HepG2 (cell line): ENCODE data around the gene SULT1B1. TPM values are rescaled to one million over a fixed set of nuclear protein-coding genes. Genes with fewer than 3 reads are reported as not detected.

Source experiments
- CHCHD3 ChIP-seq: sonication (generic); formaldehyde crosslinking; IDR thresholded peaks from 2 replicates; pipeline ENCODE4 v1.8.0; 2022; ENCODE audit warnings: mild to moderate bottlenecking, missing genetic modification reagents, moderate library complexity
- FOXK2 ChIP-seq: fragments of 450-650 bp; IDR thresholded peaks from 2 replicates; pipeline ENCODE4 v1.6.1; 2016
- HOXD1 ChIP-seq: sonication (generic); formaldehyde crosslinking; IDR thresholded peaks from 2 replicates; pipeline ENCODE4 v1.5.0; 2020; ENCODE audit warnings: missing genetic modification reagents
- JUND ChIP-seq: sonication (generic); formaldehyde crosslinking; IDR thresholded peaks from 2 replicates; pipeline ENCODE4 v1.8.0; 2022; ENCODE audit warnings: mild to moderate bottlenecking, missing genetic modification reagents
- KLF12 ChIP-seq: sonication (generic); formaldehyde crosslinking; IDR thresholded peaks from 2 replicates; pipeline ENCODE4 v1.4.0; 2020; ENCODE audit warnings: missing genetic modification reagents, borderline replicate concordance
- NCOR1 ChIP-seq: fragments of 200-600 bp; sonication (generic); IDR thresholded peaks from 2 replicates; pipeline ENCODE4 v1.7.0; 2017; ENCODE audit warnings: antibody characterized with exemption, low read length, borderline replicate concordance
- POGZ ChIP-seq: sonication (generic); formaldehyde crosslinking; IDR thresholded peaks from 2 replicates; pipeline ENCODE4 v1.4.0; 2020; ENCODE audit warnings: mild to moderate bottlenecking, missing genetic modification reagents
- RFX3 ChIP-seq: IDR thresholded peaks from 2 replicates; pipeline ENCODE4 v1.6.1; 2016; ENCODE audit warnings: missing biosample characterization, missing genetic modification reagents
- SNAPC2 ChIP-seq: sonication (generic); formaldehyde crosslinking; IDR thresholded peaks from 2 replicates; pipeline ENCODE4 v1.8.1; 2022; ENCODE audit warnings: mild to moderate bottlenecking, missing genetic modification reagents
- SPEN ChIP-seq: sonication (generic); formaldehyde crosslinking; IDR thresholded peaks from 2 replicates; pipeline ENCODE4 v1.5.1; 2020; ENCODE audit warnings: low read depth, mild to moderate bottlenecking, missing genetic modification reagents
- SRY ChIP-seq: sonication (generic); formaldehyde crosslinking; IDR thresholded peaks from 2 replicates; pipeline ENCODE4 v1.8.0; 2022; ENCODE audit warnings: mild to moderate bottlenecking, missing genetic modification reagents
- ZC3H4 ChIP-seq: sonication (generic); formaldehyde crosslinking; IDR thresholded peaks from 2 replicates; pipeline ENCODE4 v1.4.0; 2020; ENCODE audit warnings: missing genetic modification reagents, borderline replicate concordance
- ZNF101 ChIP-seq: sonication (generic); formaldehyde crosslinking; IDR thresholded peaks from 2 replicates; pipeline ENCODE4 v1.4.0; 2020; ENCODE audit warnings: mild to moderate bottlenecking, low read depth, missing genetic modification reagents, borderline replicate concordance
- ZNF207 ChIP-seq: fragments of 450-650 bp; IDR thresholded peaks from 2 replicates; pipeline ENCODE4 v1.6.1; 2016; ENCODE audit warnings: antibody characterized with exemption, borderline replicate concordance
- ZNF382 ChIP-seq: sonication (generic); formaldehyde crosslinking; IDR thresholded peaks from 2 replicates; pipeline ENCODE4 v1.5.0; 2020; ENCODE audit warnings: missing genetic modification reagents, mild to moderate bottlenecking, borderline replicate concordance
- ZNF431 ChIP-seq: sonication (generic); formaldehyde crosslinking; IDR thresholded peaks from 2 replicates; pipeline ENCODE4 v1.9.0; 2022; ENCODE audit warnings: missing genetic modification reagents, low read depth, mild to moderate bottlenecking, borderline replicate concordance
- ZNF572 ChIP-seq: sonication (generic); formaldehyde crosslinking; IDR thresholded peaks from 2 replicates; pipeline ENCODE4 v1.5.1; 2020; ENCODE audit warnings: mild to moderate bottlenecking, missing genetic modification reagents
- ZNF652 ChIP-seq: IDR thresholded peaks from 2 replicates; pipeline ENCODE4 v1.6.1; 2016; ENCODE audit warnings: low read depth, borderline replicate concordance
- ZNF678 ChIP-seq: sonication (generic); formaldehyde crosslinking; IDR thresholded peaks from 2 replicates; pipeline ENCODE4 v1.4.0; 2020; ENCODE audit warnings: mild to moderate bottlenecking, missing genetic modification reagents
- ZNF891 ChIP-seq: sonication (generic); formaldehyde crosslinking; IDR thresholded peaks from 2 replicates; pipeline ENCODE4 v1.5.0; 2020; ENCODE audit warnings: mild to moderate bottlenecking, missing genetic modification reagents
- polyA plus RNA-seq, 8 experiments: library from polyadenylated mRNA; depleted of rRNA in 3 of 8; stranded (reverse) in 7 of 8; unstranded in 1 of 8; fragments of >200 nt; fragmentation: Illumina TruSeq in 4 of 8; extraction: Trizol in 4 of 8; gene quantifications; 2 replicates each; pipeline versions ENCODE4 v1.2.1 to v1.2.3, GENCODE V29; 2011 to 2016; ENCODE audit warnings: low read depth in 4 of 8, missing spikeins in 1 of 8, mixed read lengths in 1 of 8; ENCODE audit not compliant: insufficient read depth in 1 of 8
- total RNA-seq, 5 experiments: library from RNA; depleted of rRNA; stranded (reverse); fragments of >200 nt; fragmentation: Illumina TruSeq; extraction: Trizol; gene quantifications; 2 replicates each; pipeline ENCODE4 v1.2.3, GENCODE V29; 2016; ENCODE audit warnings: low read depth in 1 of 5
- TF ChIP-seq, protein P1 (sequence below): IDR thresholded peaks from 2 replicates; pipeline ENCODE4 v1.6.1; 2018; ENCODE audit warnings: missing genetic modification reagents, mild to moderate bottlenecking, missing compliant biosample characterization
- TF ChIP-seq, protein P2 (sequence below): sonication (generic); formaldehyde crosslinking; IDR thresholded peaks from 2 replicates; pipeline ENCODE4 v1.9.0; 2021; ENCODE audit warnings: missing genetic modification reagents, borderline replicate concordance
- TF ChIP-seq, protein P3 (sequence below): sonication (generic); formaldehyde crosslinking; IDR thresholded peaks from 2 replicates; pipeline ENCODE4 v1.4.0; 2020; ENCODE audit warnings: low read depth, missing genetic modification reagents

The SULT1B1 gene
- total and polyA plus RNA-seq, 2 of the 13 experiments (the other 11 are each of a cell fraction or from before 2014, with no cell fraction given), result 0.20 to 0.25 TPM

DNA sequence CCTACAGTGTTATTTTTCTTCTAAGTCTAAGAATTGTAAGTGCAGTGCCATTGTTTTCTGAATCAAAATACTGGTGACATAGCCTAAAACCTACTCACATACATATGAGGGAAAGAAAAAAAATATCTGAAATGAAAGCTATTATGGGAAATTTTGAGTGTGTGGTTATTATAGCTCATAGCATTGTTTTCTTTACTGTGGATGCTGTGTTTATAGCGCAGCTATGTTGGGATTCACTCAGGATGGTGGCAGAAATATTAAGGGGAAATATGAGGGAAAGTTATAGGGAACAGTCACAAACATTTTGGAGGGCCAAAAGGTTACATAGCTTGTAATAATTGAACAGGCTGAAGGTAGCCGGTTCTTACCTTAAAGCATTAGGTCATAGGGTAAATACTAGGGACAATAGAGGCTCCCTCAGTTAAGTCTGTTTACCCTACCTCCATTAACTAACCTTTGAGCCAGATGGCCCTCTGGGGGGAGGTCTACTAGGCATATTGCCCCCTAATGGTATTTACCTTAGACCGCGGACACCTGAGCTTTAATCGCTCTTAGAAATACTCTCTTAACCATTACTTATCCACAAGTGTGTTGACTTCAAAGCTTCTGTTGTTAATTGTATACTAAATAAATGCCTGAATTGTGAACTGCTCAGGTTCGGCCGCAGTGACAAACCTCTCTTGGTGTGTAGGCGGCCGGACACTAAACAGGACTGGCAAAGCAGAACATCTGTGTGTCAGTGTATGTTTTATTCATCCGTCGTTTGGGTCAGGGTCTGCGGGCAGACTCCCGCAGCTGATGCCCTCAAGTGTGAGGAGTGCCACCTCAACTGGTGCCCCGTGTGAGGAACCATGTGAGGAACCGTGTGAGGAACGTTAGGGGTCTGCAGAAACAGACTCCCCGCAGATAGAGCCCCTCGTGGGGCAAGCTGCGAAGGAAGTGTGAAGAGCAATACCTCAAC is 21.3 kb upstream of the SULT1B1 start (continued):
- TF ChIP-seq ZNF207, result no peak
- TF ChIP-seq ZNF678, result no peak
- TF ChIP-seq, protein P1, sequence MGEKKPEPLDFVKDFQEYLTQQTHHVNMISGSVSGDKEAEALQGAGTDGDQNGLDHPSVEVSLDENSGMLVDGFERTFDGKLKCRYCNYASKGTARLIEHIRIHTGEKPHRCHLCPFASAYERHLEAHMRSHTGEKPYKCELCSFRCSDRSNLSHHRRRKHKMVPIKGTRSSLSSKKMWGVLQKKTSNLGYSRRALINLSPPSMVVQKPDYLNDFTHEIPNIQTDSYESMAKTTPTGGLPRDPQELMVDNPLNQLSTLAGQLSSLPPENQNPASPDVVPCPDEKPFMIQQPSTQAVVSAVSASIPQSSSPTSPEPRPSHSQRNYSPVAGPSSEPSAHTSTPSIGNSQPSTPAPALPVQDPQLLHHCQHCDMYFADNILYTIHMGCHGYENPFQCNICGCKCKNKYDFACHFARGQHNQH (CRISPR knock-in tag), result peak; percentile 90; the same call in 1 of the 2 replicates
- TF ChIP-seq ZNF382 (CRISPR knock-in tag), result no peak
- TF ChIP-seq NCOR1, result peak; percentile 75; the same call in 1 of the 2 replicates
- TF ChIP-seq RFX3, result no peak
- TF ChIP-seq, protein P2, sequence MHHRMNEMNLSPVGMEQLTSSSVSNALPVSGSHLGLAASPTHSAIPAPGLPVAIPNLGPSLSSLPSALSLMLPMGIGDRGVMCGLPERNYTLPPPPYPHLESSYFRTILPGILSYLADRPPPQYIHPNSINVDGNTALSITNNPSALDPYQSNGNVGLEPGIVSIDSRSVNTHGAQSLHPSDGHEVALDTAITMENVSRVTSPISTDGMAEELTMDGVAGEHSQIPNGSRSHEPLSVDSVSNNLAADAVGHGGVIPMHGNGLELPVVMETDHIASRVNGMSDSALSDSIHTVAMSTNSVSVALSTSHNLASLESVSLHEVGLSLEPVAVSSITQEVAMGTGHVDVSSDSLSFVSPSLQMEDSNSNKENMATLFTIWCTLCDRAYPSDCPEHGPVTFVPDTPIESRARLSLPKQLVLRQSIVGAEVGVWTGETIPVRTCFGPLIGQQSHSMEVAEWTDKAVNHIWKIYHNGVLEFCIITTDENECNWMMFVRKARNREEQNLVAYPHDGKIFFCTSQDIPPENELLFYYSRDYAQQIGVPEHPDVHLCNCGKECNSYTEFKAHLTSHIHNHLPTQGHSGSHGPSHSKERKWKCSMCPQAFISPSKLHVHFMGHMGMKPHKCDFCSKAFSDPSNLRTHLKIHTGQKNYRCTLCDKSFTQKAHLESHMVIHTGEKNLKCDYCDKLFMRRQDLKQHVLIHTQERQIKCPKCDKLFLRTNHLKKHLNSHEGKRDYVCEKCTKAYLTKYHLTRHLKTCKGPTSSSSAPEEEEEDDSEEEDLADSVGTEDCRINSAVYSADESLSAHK, result no peak
- no peak for TF ChIP-seq ZNF101 (CRISPR knock-in tag)
- TF ChIP-seq, protein P3, sequence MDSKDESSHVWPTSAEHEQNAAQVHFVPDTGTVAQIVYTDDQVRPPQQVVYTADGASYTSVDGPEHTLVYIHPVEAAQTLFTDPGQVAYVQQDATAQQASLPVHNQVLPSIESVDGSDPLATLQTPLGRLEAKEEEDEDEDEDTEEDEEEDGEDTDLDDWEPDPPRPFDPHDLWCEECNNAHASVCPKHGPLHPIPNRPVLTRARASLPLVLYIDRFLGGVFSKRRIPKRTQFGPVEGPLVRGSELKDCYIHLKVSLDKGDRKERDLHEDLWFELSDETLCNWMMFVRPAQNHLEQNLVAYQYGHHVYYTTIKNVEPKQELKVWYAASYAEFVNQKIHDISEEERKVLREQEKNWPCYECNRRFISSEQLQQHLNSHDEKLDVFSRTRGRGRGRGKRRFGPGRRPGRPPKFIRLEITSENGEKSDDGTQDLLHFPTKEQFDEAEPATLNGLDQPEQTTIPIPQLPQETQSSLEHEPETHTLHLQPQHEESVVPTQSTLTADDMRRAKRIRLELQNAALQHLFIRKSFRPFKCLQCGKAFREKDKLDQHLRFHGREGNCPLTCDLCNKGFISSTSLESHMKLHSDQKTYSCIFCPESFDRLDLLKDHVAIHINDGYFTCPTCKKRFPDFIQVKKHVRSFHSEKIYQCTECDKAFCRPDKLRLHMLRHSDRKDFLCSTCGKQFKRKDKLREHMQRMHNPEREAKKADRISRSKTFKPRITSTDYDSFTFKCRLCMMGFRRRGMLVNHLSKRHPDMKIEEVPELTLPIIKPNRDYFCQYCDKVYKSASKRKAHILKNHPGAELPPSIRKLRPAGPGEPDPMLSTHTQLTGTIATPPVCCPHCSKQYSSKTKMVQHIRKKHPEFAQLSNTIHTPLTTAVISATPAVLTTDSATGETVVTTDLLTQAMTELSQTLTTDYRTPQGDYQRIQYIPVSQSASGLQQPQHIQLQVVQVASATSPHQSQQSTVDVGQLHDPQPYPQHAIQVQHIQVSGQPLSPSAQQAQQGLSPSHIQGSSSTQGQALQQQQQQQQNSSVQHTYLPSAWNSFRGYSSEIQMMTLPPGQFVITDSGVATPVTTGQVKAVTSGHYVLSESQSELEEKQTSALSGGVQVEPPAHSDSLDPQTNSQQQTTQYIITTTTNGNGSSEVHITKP (CRISPR knock-in tag), result 0 out of 2 replicates have a peak, but pooled peaks have one; percentile 47
- no peak for TF ChIP-seq ZNF572 (CRISPR knock-in tag)
- TF ChIP-seq CHCHD3 (CRISPR knock-in tag), result no peak
- TF ChIP-seq FOXK2, result peak; percentile 74
- peak; percentile 96 for TF ChIP-seq ZNF652
- peak; percentile 86 for TF ChIP-seq JUND
- TF ChIP-seq POGZ (CRISPR knock-in tag), result peak; percentile 96
- no peak for TF ChIP-seq ZC3H4 (CRISPR knock-in tag)
- 0 out of 2 replicates have a peak, but pooled peaks have one; percentile 19 for TF ChIP-seq SPEN
- no peak for TF ChIP-seq SRY (CRISPR knock-in tag)
- no peak for TF ChIP-seq ZNF431 (CRISPR knock-in tag)
- TF ChIP-seq HOXD1 (CRISPR knock-in tag), result peak; percentile 71; the same call in 1 of the 2 replicates
- no peak for TF ChIP-seq ZNF891 (CRISPR knock-in tag)
- no peak for TF ChIP-seq KLF12 (CRISPR knock-in tag)
- TF ChIP-seq SNAPC2 (CRISPR knock-in tag), result 0 out of 2 replicates have a peak, but pooled peaks have one; percentile 31
